ENCODE measurements around the gene UBALD2. TPM values are rescaled to one million over a fixed set of nuclear protein-coding genes. Genes with fewer than 3 reads are reported as not detected.
A peak's percentile ranks its signal among the peaks of the same experiment; 100 is the strongest.
"Not testable (repeated sequence)": the region's sequence is repeated elsewhere in the genome, so short reads cannot be mapped to it uniquely, and the experiment has no call there.

UBALD2 gene
- total RNA-seq, 1 donor from 2014 or later = 21.5 TPM

- H3K36me3 Mint-ChIP-seq (ENCODE audit: low read depth) = no peaks in the 10 kb centered on the region
- TF ChIP-seq CTCF (conservative IDR thresholded peaks at IDR 0.05) = no peak
- H3K27ac Mint-ChIP-seq (ENCODE audit: unreplicated experiment) = peak overlapping the region; percentile 63
- no peaks in the 10 kb centered on the region for H3K27me3 Mint-ChIP-seq (ENCODE audit: low read depth)
- H3K4me3 Mint-ChIP-seq = no peak overlapping the region
- H3K9me3 Mint-ChIP-seq = peaks cover 3% of the 10 kb centered on the region
- peaks cover 26% of the 10 kb centered on the region for H3K4me1 Mint-ChIP-seq
- no peak for DNase-seq (ENCODE audit: low read depth, low spot score)
These were observed 11.3 kb upstream of the UBALD2 start for GRCh38 chr17:76253841-76254240.

- Mint-ChIP-seq H3K36me3 (ENCODE audit: low read depth) (no peaks in the 10 kb centered on the region), H3K4me3 (no peak overlapping the region), H3K27ac (ENCODE audit: unreplicated experiment) (peak overlapping the region; percentile 63), H3K9me3 (peaks cover 3% of the 10 kb centered on the region), H3K4me1 (peaks cover 28% of the 10 kb centered on the region), H3K27me3 (ENCODE audit: low read depth) (no peaks in the 10 kb centered on the region)
- TF ChIP-seq CTCF (conservative IDR thresholded peaks at IDR 0.05) = no peak
- no peak for DNase-seq (ENCODE audit: low read depth, low spot score)
These were observed 10.9 kb upstream of the UBALD2 start for GRCh38 chr17:76254275-76254674.

GRCh38 chr17:76255801-76256429, 9.2 kb upstream of the UBALD2 start:
- peaks cover 3% of the 10 kb centered on the region for H3K9me3 Mint-ChIP-seq
- no peak for TF ChIP-seq CTCF (conservative IDR thresholded peaks at IDR 0.05)
- no peak for DNase-seq (ENCODE audit: low read depth, low spot score)
- H3K36me3 Mint-ChIP-seq (ENCODE audit: low read depth) = no peaks in the 10 kb centered on the region
- peaks cover 36% of the 10 kb centered on the region for H3K4me1 Mint-ChIP-seq
- no peaks in the 10 kb centered on the region for H3K27me3 Mint-ChIP-seq (ENCODE audit: low read depth)
- H3K27ac Mint-ChIP-seq (ENCODE audit: unreplicated experiment) = no peak overlapping the region
- no peak overlapping the region for H3K4me3 Mint-ChIP-seq

GRCh38 chr17:76256430-76257050, 8.6 kb upstream of the UBALD2 start:
- not testable (repeated sequence) for H3K4me3 Mint-ChIP-seq
- H3K4me1 Mint-ChIP-seq = peaks cover 40% of the 10 kb centered on the region
- H3K27ac Mint-ChIP-seq (ENCODE audit: unreplicated experiment) = peak overlapping the region; percentile 82

GRCh38 chr17:76260220-76260619, 4.9 kb upstream of the UBALD2 start:
- no peaks in the 10 kb centered on the region for H3K36me3 Mint-ChIP-seq (ENCODE audit: low read depth)
- DNase-seq (ENCODE audit: low read depth, low spot score) = no peak
- TF ChIP-seq CTCF (conservative IDR thresholded peaks at IDR 0.05) = no peak
- H3K27ac Mint-ChIP-seq (ENCODE audit: unreplicated experiment) = no peak overlapping the region
- H3K9me3 Mint-ChIP-seq = peaks cover 3% of the 10 kb centered on the region
- H3K4me3 Mint-ChIP-seq = no peak overlapping the region
- peaks cover 54% of the 10 kb centered on the region for H3K4me1 Mint-ChIP-seq
- no peaks in the 10 kb centered on the region for H3K27me3 Mint-ChIP-seq (ENCODE audit: low read depth)

More at GRCh38 chr17:76256430-76257050, 8.6 kb upstream of the UBALD2 start:
- H3K36me3 Mint-ChIP-seq (ENCODE audit: low read depth); H3K9me3 Mint-ChIP-seq; DNase-seq (ENCODE audit: low read depth, low spot score); H3K27me3 Mint-ChIP-seq (ENCODE audit: low read depth): not testable (repeated sequence)

- Mint-ChIP-seq H3K4me3 (peak overlapping the region; percentile 8), H3K4me1 (peaks cover 54% of the 10 kb centered on the region), H3K36me3 (ENCODE audit: low read depth) (no peaks in the 10 kb centered on the region), H3K27me3 (ENCODE audit: low read depth) (no peaks in the 10 kb centered on the region), H3K27ac (ENCODE audit: unreplicated experiment) (no peak overlapping the region), H3K9me3 (peaks cover 3% of the 10 kb centered on the region)
- TF ChIP-seq CTCF (conservative IDR thresholded peaks at IDR 0.05) = no peak
- no peak for DNase-seq (ENCODE audit: low read depth, low spot score)
These were observed 4.5 kb upstream of the UBALD2 start for GRCh38 chr17:76260669-76261068.

All from neural crest cell (in vitro differentiated cells).